ENCODE results near the gene CPT1B. TPM values are rescaled to one million over a fixed set of nuclear protein-coding genes. Genes with fewer than 3 reads are reported as not detected.

Gene CPT1B
- total and polyA plus RNA-seq, 10 of the 15 experiments (the other 5 are each of a cell fraction or from before 2014, with no cell fraction given), result 3.5 to 54.0 (median 21.7) TPM

DNA sequence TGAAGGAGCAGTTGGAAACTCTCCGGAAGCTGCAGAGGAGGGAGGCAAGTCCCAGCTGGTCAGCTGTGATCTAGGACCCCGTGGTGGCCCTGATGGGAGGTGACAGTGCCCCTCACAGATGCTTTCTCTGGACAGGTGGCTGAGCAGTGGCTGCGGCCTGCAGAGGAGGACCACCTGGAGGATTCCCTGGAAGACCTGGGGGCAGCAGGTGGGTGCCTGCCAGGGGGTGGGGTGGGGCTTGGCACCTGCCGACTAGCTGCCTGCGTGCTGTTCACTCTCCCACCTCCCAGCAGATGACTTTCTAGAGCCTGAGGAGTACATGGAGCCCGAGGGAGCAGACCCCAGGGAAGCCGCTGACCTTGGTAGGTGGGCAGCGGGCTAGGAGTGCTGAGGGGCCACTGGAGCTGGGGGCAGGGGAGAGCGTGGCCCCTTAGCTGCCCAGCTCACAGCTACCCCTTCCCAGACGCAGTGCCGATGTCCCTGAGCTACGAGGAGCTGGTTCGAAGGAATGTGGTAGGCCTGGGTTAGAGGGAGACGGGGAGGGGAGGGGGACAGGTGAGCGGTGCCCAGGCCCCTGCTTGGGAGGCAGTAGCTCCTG, 55.9 kb downstream of the CPT1B start:
- Histone ChIP-seq H3K4me1 (ENCODE audit: control insufficient read depth, insufficient read depth, low read length) (peaks cover 4% of the 10 kb centered on the region), H2AFZ (ENCODE audit: control insufficient read depth, low read depth, low read length) (no peak overlapping the region), H3K4me2 (ENCODE audit: control insufficient read depth, insufficient read depth) (no peak overlapping the region), H3K79me2 (ENCODE audit: control insufficient read depth, insufficient read depth, low read length) (peaks cover 27% of the 10 kb centered on the region), H3K36me3 (ENCODE audit: control insufficient read depth in 2 of 2, insufficient read depth in 2 of 2, low read length in 1 of 2) (peaks cover 5 to 45% of the 10 kb centered on the region in 2 experiments; a peak in 3 of 4 replicates), H3K9me3 (replicated peaks; ENCODE audit: control insufficient read depth, insufficient read depth, low read length) (no peaks in the 10 kb centered on the region), H3K27ac (ENCODE audit: control insufficient read depth, insufficient read depth) (no peak overlapping the region), H4K20me1 (ENCODE audit: control insufficient read depth, insufficient read depth) (no peaks in the 10 kb centered on the region), H3K4me3 (no peak overlapping the region), H3K9ac (ENCODE audit: control insufficient read depth, insufficient read depth, low read length) (no peak overlapping the region), H3K27me3 (replicated peaks in 1 of 2; ENCODE audit: control insufficient read depth in 2 of 2, insufficient read depth in 2 of 2, low read length in 1 of 2) (no peaks in the 10 kb centered on the region)
- CTCF ChIA-PET, result interaction anchor here (1.5 kb wide), 1 partner anchor 13 kb away, joined by 4 read pairs; no protein-coding TSS in a partner anchor
- TF ChIP-seq SP1 (IDR thresholded peaks at IDR 0.05; ENCODE audit: low read depth, low read length) (no peak), IKZF2 (IDR thresholded peaks at IDR 0.05) (no peak), SIX5 (IDR thresholded peaks at IDR 0.05; ENCODE audit: low read depth, low read length, severe bottlenecking) (no peak), SMARCA5 (IDR thresholded peaks at IDR 0.05) (no peak), YY1 (IDR thresholded peaks at IDR 0.05; ENCODE audit: low read depth, low read length) (no peak), ZBED1 (IDR thresholded peaks at IDR 0.05; ENCODE audit: borderline replicate concordance) (no peak), NRF1 (conservative IDR thresholded peaks at IDR 0.05; ENCODE audit: low read depth, low read length) (no peak), SMC3 (IDR thresholded peaks at IDR 0.05; ENCODE audit: borderline replicate concordance, low read length) (no peak), USF1 (IDR thresholded peaks at IDR 0.05; ENCODE audit: borderline replicate concordance, extremely low read length, insufficient read depth, low read depth, low read length) (no peak), RAD51 (IDR thresholded peaks at IDR 0.05) (no peak), SMAD1 (IDR thresholded peaks at IDR 0.05; ENCODE audit: low read depth, partially characterized antibody) (no peak)
- TF ChIP-seq, protein P1, sequence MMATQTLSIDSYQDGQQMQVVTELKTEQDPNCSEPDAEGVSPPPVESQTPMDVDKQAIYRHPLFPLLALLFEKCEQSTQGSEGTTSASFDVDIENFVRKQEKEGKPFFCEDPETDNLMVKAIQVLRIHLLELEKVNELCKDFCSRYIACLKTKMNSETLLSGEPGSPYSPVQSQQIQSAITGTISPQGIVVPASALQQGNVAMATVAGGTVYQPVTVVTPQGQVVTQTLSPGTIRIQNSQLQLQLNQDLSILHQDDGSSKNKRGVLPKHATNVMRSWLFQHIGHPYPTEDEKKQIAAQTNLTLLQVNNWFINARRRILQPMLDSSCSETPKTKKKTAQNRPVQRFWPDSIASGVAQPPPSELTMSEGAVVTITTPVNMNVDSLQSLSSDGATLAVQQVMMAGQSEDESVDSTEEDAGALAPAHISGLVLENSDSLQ (IDR thresholded peaks at IDR 0.05), result no peak
- ATAC-seq (no peak), DNase-seq (ENCODE audit: low read depth, low spot score) (no peak), FAIRE-seq (no peak)
- in situ Hi-C loops (cut with MboI), result no loop called here
- RAD21 ChIA-PET (ENCODE audit: unreplicated experiment), result interaction anchor here (1.2 to 4.4 kb wide), 2 partner anchors 13 to 99 kb away, joined by 3 to 64 read pairs; partner anchors contain the start of genes LMF2 and NCAPH2
- no TSS peak for BruUV-seq (replicated peaks)
- POLR2A ChIA-PET, result interaction anchor here (4.9 kb wide), 1 partner anchor 13 kb away, joined by 84 read pairs; the partner anchor contains the start of genes LMF2 and NCAPH2
- SMC1A ChIA-PET (ENCODE audit: uncharacterized antibody, unreplicated experiment), result interaction anchor here (1.2 kb wide), 1 partner anchor 13 kb away, joined by 3 read pairs; no protein-coding TSS in a partner anchor
- intact Hi-C loops (cut with micrococcal nuclease; ENCODE audit: unreplicated experiment), result no loop called here
- 97% methylated on average over 13 of the region's 15 CpGs for WGBS (ENCODE audit: insufficient coverage, insufficient replicate concordance, low lambda C conversion rate, missing lambda C conversion rate)
